K562 treated with DMSO at 1 percent for 4 hours (cell line): ENCODE results near the gene GLUL. TPM values are rescaled to one million over a fixed set of nuclear protein-coding genes. Genes with fewer than 3 reads are reported as not detected.

Source experiments
- total RNA-seq: library from RNA; unstranded; fragments of 300-600 nt; gene quantifications from 2 replicates; pipeline ENCODE4 v1.2.3, GENCODE V29; 2022; ENCODE audit not compliant: insufficient read depth

GLUL gene
- 474 and 479 TPM in 2 replicates for total RNA-seq

DNA sequence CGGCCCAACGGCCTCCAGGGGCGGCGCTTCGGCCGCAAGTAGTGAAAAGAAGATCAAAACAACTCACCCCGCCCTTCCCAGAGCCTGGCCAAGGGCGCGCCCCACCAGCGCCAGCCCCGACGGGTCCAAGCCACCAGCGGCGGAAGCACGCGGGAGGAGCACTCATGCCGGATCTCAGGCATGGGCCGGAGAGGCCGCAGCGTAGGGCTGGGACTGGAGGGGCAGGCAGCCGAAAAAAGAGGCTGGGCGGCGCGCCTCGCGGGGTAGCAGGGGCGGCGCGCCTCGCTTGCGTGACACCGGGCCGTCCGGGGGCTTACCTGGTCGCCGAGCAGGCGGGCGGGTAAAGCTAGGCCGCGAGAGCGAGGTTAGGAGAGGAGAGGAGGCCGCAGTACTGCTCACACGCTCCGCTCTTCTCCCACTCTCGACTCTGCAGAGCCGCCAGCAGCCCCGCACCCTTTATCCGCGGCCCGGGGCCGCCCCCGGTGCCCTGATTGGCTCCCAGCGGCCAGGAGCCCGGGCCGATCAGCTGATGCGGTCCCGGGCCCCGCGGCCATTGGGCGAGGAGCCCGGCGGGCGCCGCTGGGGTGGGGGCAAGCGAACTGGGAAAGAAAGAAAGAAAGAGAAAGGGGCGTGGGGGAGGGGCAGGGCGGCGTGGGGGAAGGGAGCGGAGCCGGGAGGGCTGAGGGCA, at the start of gene GLUL:
TSS of gene GLUL (minus strand) at position 429 of the 688 bp plus-strand sequence. CDS start 3,053 bp downstream, outside the sequence.

DNA sequence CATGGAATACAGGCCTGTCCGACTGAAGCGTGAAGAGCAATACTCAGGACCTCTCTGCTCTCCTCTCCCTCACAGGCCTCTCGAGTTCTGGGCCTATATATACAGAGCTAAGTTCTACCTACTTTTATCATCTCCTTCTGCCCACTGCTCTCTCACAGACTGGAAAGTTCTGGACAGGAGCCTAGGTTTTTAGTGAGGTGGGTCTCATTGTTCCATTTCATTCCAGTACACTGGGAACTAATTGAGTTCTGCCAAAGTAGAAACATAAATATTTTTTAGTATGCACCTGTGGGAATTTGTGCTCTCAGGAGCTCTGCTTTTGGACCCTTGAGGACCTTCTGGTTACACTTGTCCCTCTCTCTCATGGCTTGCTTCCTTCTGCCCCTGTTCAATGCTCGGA, 9.0 kb upstream of the GLUL start, which contains the start of gene TEDDM1:
TSS of gene TEDDM1 (minus strand) at position 101 of the 400 bp plus-strand sequence. CDS start 182 bp downstream, outside the sequence.

Other genes with a start within 250 kb of the GLUL start
- gene TEDDM1, start 8.9 kb upstream of the GLUL start, total RNA-seq, result not detected in 2 replicates
- not detected in 2 replicates for gene RGSL1, start 58.4 kb upstream of the GLUL start, total RNA-seq
- 4.3 and 7.3 TPM in 2 replicates for gene RNASEL, start 197.5 kb upstream of the GLUL start, total RNA-seq
- gene RGS16, start 212.6 kb upstream of the GLUL start, total RNA-seq, result 0.51 and 0.98 TPM in 2 replicates